HEK293T (cell line): ENCODE data around the gene SLC25A42.

ENCODE experiments used
- CTCF ChIA-PET: fragments of 350-600 bp; formaldehyde crosslinking; extraction: SDS; loops from one replicate; lab custom pipeline; 2021; ENCODE audit warnings: antibody characterized with exemption, inconsistent platforms; lab: Yijun Ruan, JAX
- POLR2A ChIA-PET: fragments of 350-600 bp; formaldehyde crosslinking; extraction: SDS; loops from one replicate; lab custom pipeline; 2020; ENCODE audit warnings: antibody characterized with exemption, inconsistent platforms; lab: Yijun Ruan, JAX
- DNase-seq: peaks from one replicate; pipeline ENCODE4 v3.0.0; 2012; ENCODE audit warnings: mixed read lengths; ENCODE audit errors: extremely low spot score
- ARNT ChIP-seq: fragments of 450-650 bp; IDR thresholded peaks from 2 replicates; pipeline ENCODE4 v1.6.1; 2017; ENCODE audit warnings: mild to moderate bottlenecking
- BHLHE40 ChIP-seq: fragments of 450-650 bp; IDR thresholded peaks from 2 replicates; pipeline ENCODE4 v1.6.1; 2016; ENCODE audit warnings: mild to moderate bottlenecking, moderate library complexity, borderline replicate concordance
- CTBP1 ChIP-seq: fragments of 450-650 bp; IDR thresholded peaks from 2 replicates; pipeline ENCODE4 v1.6.1; 2016; ENCODE audit warnings: borderline replicate concordance
- ELF4 ChIP-seq: fragments of 450-650 bp; IDR thresholded peaks from 2 replicates; pipeline ENCODE4 v1.6.1; 2017; ENCODE audit warnings: antibody characterized with exemption
- FOXA1 ChIP-seq: fragments of 450-650 bp; IDR thresholded peaks from 2 replicates; pipeline ENCODE4 v1.6.1; 2016; ENCODE audit warnings: mild to moderate bottlenecking
- FOXK2 ChIP-seq: fragments of 450-650 bp; IDR thresholded peaks from 2 replicates; pipeline ENCODE4 v1.6.1; 2016; ENCODE audit warnings: mild to moderate bottlenecking
- FOXM1 ChIP-seq: fragments of 450-650 bp; IDR thresholded peaks from 2 replicates; pipeline ENCODE4 v1.6.1; 2017; ENCODE audit warnings: mild to moderate bottlenecking, borderline replicate concordance
- HDGF ChIP-seq: fragments of 450-650 bp; IDR thresholded peaks from 2 replicates; pipeline ENCODE4 v1.6.1; 2017; ENCODE audit warnings: antibody characterized with exemption, borderline replicate concordance
- L3MBTL2 ChIP-seq: fragments of 450-650 bp; conservative IDR thresholded peaks from 2 replicates; pipeline ENCODE4 v1.6.1; 2016; ENCODE audit warnings: mild to moderate bottlenecking
- LEF1 ChIP-seq: fragments of 450-650 bp; IDR thresholded peaks from 2 replicates; pipeline ENCODE4 v1.6.1; 2017; ENCODE audit warnings: mild to moderate bottlenecking, borderline replicate concordance
- NFRKB ChIP-seq: fragments of 450-650 bp; IDR thresholded peaks from 2 replicates; pipeline ENCODE4 v1.6.1; 2016; ENCODE audit warnings: mild to moderate bottlenecking, moderate library complexity
- SP1 ChIP-seq: fragments of 450-650 bp; IDR thresholded peaks from 2 replicates; pipeline ENCODE4 v1.6.1; 2017
- SUZ12 ChIP-seq: fragments of 450-650 bp; IDR thresholded peaks from 2 replicates; pipeline ENCODE4 v1.6.1; 2016; ENCODE audit warnings: mild to moderate bottlenecking
- TARDBP ChIP-seq: fragments of 450-650 bp; IDR thresholded peaks from 2 replicates; pipeline ENCODE4 v1.6.1; 2016
- ZNF384 ChIP-seq: fragments of 450-650 bp; IDR thresholded peaks from 2 replicates; pipeline ENCODE4 v1.6.1; 2016
- TF ChIP-seq, protein P1 (sequence below): fragments of 450-650 bp; IDR thresholded peaks from 2 replicates; pipeline ENCODE4 v1.6.1; 2016

Gene SLC25A42

GRCh38 chr19:19067276-19068072 is 3.7 kb downstream of the SLC25A42 start:
- POLR2A ChIA-PET, result no interaction called here
- no peak for DNase-seq
- CTCF ChIA-PET, result interaction anchor here (1.0 kb wide), 1 partner anchor 48 kb away, joined by 3 read pairs; no protein-coding TSS in a partner anchor
- no peak for TF ChIP-seq BHLHE40
- no peak for TF ChIP-seq FOXA1
- TF ChIP-seq L3MBTL2, result no peak
- no peak for TF ChIP-seq ARNT
- TF ChIP-seq, protein P1, sequence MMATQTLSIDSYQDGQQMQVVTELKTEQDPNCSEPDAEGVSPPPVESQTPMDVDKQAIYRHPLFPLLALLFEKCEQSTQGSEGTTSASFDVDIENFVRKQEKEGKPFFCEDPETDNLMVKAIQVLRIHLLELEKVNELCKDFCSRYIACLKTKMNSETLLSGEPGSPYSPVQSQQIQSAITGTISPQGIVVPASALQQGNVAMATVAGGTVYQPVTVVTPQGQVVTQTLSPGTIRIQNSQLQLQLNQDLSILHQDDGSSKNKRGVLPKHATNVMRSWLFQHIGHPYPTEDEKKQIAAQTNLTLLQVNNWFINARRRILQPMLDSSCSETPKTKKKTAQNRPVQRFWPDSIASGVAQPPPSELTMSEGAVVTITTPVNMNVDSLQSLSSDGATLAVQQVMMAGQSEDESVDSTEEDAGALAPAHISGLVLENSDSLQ, result no peak
- TF ChIP-seq TARDBP, result no peak
- TF ChIP-seq HDGF, result no peak
- TF ChIP-seq NFRKB, result no peak
- TF ChIP-seq CTBP1, result no peak
- no peak for TF ChIP-seq FOXM1
- no peak for TF ChIP-seq ELF4
- TF ChIP-seq LEF1, result no peak
- TF ChIP-seq FOXK2, result no peak
- TF ChIP-seq SP1, result no peak
- no peak for TF ChIP-seq ZNF384
- no peak for TF ChIP-seq SUZ12

- ChIA-PET POLR2A (no interaction called here), CTCF (no interaction called here)
- no peak for DNase-seq
- TF ChIP-seq LEF1 (no peak), ZNF384 (peak; percentile 28; the same call in 1 of the 2 replicates), SP1 (no peak), CTBP1 (no peak)
These were observed 5.2 kb downstream of the SLC25A42 start for GRCh38 chr19:19068659-19069654.

GRCh38 chr19:19071897-19072296 is 8.1 kb downstream of the SLC25A42 start:
- TF ChIP-seq SUZ12 (no peak), SP1 (no peak), FOXA1 (no peak), L3MBTL2 (no peak), CTBP1 (no peak), FOXK2 (no peak), BHLHE40 (no peak), FOXM1 (no peak), NFRKB (no peak), ZNF384 (no peak), ARNT (no peak), HDGF (no peak), TARDBP (no peak), LEF1 (no peak)
- TF ChIP-seq, protein P1, result no peak
- no peak for DNase-seq
- CTCF ChIA-PET, result no interaction called here
- POLR2A ChIA-PET, result no interaction called here

GRCh38 chr19:19074196-19074882 is 10.5 kb downstream of the SLC25A42 start:
- DNase-seq, result no peak
- no peak for TF ChIP-seq TARDBP
- TF ChIP-seq LEF1, result no peak
- TF ChIP-seq SP1, result no peak
- no peak for TF ChIP-seq FOXM1
- no peak for TF ChIP-seq BHLHE40
- TF ChIP-seq L3MBTL2, result no peak
- ChIA-PET CTCF (interaction anchor here (0.5 kb wide), 1 partner anchor 61 kb away, joined by 3 read pairs; no protein-coding TSS in a partner anchor), POLR2A (interaction anchor here (0.8 kb wide), 1 partner anchor 331 kb away, joined by 3 read pairs; the partner anchor contains the start of gene GATAD2A)

GRCh38 chr19:19075126-19075525 is 11.3 kb downstream of the SLC25A42 start:
- ChIA-PET POLR2A (interaction anchor here (0.8 kb wide), 1 partner anchor 330 kb away, joined by 3 read pairs; the partner anchor contains the start of gene GATAD2A), CTCF (interaction anchor here (0.5 kb wide), 1 partner anchor 61 kb away, joined by 3 read pairs; no protein-coding TSS in a partner anchor)
- no peak for DNase-seq
- TF ChIP-seq L3MBTL2 (no peak), FOXK2 (no peak), TARDBP (no peak), FOXA1 (no peak), ARNT (no peak)

DNA sequence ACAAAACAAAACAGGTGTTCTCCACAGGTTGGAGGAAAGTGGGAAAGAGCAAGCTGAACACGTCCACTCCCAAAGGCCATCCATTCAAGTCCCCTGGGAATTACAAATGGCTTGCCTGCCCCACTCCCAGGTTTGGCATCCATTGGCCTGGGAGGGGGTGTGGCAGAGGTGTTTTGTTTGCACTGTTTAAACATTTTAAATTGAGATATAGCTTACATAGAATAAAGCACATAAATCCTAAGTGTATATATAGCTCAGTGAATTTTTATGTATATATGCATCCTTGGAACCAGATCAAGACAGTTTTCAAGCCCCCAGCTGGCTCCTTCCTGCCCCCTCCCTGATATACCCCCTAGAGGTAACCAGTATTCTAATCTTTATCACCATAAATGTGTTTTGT is 12.7 kb downstream of the SLC25A42 start:
- ChIA-PET CTCF (no interaction called here), POLR2A (no interaction called here)
- TF ChIP-seq LEF1 (no peak), SP1 (no peak), FOXM1 (no peak), BHLHE40 (no peak), ELF4 (no peak), HDGF (no peak), FOXA1 (no peak), CTBP1 (no peak), L3MBTL2 (no peak), FOXK2 (no peak)
- DNase-seq, result no peak
